ENCODE results near the gene USF2. TPM values are rescaled to one million over a fixed set of nuclear protein-coding genes. Genes with fewer than 3 reads are reported as not detected.

Gene USF2
- total RNA-seq, 2 donors from 2014 or later, result 107 to 151 TPM

- DNase-seq (ENCODE audit: low spot score), result no peak
- Histone ChIP-seq H3K4me1 (replicated peaks) (no peaks in the 10 kb centered on the region), H3K27ac (no peak overlapping the region), H3K9me3 (no peaks in the 10 kb centered on the region), H3K36me3 (no peaks in the 10 kb centered on the region), H3K4me3 (no peak overlapping the region), H3K27me3 (replicated peaks; ENCODE audit: insufficient read depth) (no peaks in the 10 kb centered on the region)
- intact Hi-C loops (cut with DNase I), result no loop called here
- TF ChIP-seq CTCF (IDR thresholded peaks at IDR 0.05), result no peak
- WGBS, result 85% methylated on average over 4 of the region's 4 CpGs
Observed at GRCh38 chr19:35246466-35247092, 22.2 kb upstream of the USF2 start.

GRCh38 chr19:35247526-35248309 lies 21.0 kb upstream of the USF2 start:
- Histone ChIP-seq H3K27ac (peak overlapping the region; percentile 86 to 93), H3K9me3 (no peaks in the 10 kb centered on the region), H3K36me3 (no peaks in the 10 kb centered on the region), H3K4me1 (replicated peaks) (no peaks in the 10 kb centered on the region), H3K4me3 (peak overlapping the region; percentile 64 to 72), H3K27me3 (replicated peaks; ENCODE audit: insufficient read depth) (no peaks in the 10 kb centered on the region)
- DNase-seq (ENCODE audit: low spot score), result peak; percentile 88
- 1% methylated on average over 37 of the region's 42 CpGs for WGBS
- intact Hi-C loops (cut with DNase I), result no loop called here
- TF ChIP-seq CTCF (IDR thresholded peaks at IDR 0.05) (peak in 3 of 4 experiments; percentile 48 to 84 (median 68)), POLR2AphosphoS5 (IDR thresholded peaks at IDR 0.05) (peak; percentile 82), POLR2A (IDR thresholded peaks at IDR 0.05) (peak; percentile 15)

- no peaks in the 10 kb centered on the region for H3K9me3 ChIP-seq
- peak within 1 kb of the TSS; percentile 64 to 72 for H3K4me3 ChIP-seq
- H3K27me3 ChIP-seq (replicated peaks; ENCODE audit: insufficient read depth), result no peaks in the 10 kb centered on the region
- intact Hi-C loops (cut with DNase I), result no loop called here
- WGBS, result 1% methylated on average over 38 of the region's 69 CpGs
- TF ChIP-seq CTCF (IDR thresholded peaks at IDR 0.05), result peak in 3 of 4 experiments; percentile 6 to 42 (median 36)
- peak; percentile 84 for TF ChIP-seq POLR2AphosphoS5 (IDR thresholded peaks at IDR 0.05)
- TF ChIP-seq POLR2A (IDR thresholded peaks at IDR 0.05), result peak; percentile 90
- H3K27ac ChIP-seq, result peak within 1 kb of the TSS; percentile 86 to 93
- H3K36me3 ChIP-seq, result no peaks in the 10 kb centered on the region
- H3K4me1 ChIP-seq (replicated peaks), result no peaks in the 10 kb centered on the region
- peak; percentile 93 for DNase-seq (ENCODE audit: low spot score)
Observed at GRCh38 chr19:35248310-35249145, 20.2 kb upstream of the USF2 start, which contains the start of gene LSR. Gene LSR, plus strand, starts transcription at chr19:35249002. Its CDS starts 21 bp downstream, at chr19:35249023.

DNA sequence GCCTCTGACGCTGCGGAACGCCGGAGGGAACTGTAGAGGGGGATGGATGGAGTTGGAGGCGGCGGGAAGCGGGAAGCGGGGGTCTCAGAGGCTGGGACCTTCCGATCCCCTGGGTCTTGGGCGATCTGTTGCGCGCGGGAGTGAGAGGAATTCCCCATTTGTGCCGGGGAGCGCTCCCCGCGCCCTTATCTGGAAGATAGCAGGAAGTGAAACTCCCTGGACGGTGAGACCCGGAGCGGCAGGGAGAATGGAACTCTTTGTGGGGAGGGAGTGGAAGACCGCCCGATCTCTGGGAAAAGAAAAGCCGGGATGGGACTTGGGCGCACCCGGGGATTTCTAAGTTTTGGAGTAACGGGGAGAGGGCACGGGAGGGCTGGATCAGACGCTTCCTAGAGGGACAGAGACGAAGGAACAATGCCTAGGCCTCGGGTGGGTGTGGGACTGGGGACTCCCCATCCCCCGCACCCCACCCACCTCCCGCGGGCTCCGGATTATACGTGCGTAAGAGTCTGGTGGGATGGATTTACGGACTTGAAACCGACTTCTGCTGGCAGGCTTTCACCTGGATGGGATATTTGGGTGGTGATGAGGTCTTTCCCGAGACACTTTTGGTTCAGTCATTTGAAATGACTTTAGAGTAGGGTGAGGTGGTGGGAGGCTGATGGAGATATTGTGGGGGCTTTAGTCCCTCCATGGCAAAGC lies 19.5 kb upstream of the USF2 start:
- intact Hi-C loops (cut with DNase I), result no loop called here
- Histone ChIP-seq H3K27ac (peak overlapping the region; percentile 86 to 93), H3K27me3 (replicated peaks; ENCODE audit: insufficient read depth) (no peaks in the 10 kb centered on the region), H3K4me3 (peak overlapping the region; percentile 64 to 72), H3K4me1 (replicated peaks) (no peaks in the 10 kb centered on the region), H3K9me3 (no peaks in the 10 kb centered on the region), H3K36me3 (no peaks in the 10 kb centered on the region)
- DNase-seq (ENCODE audit: low spot score), result peak; percentile 26
- 5% methylated on average over 38 of the region's 39 CpGs for WGBS
- TF ChIP-seq POLR2A (IDR thresholded peaks at IDR 0.05) (no peak), CTCF (IDR thresholded peaks at IDR 0.05) (no peak), POLR2AphosphoS5 (IDR thresholded peaks at IDR 0.05) (no peak)
